Measurements from ENCODE around the gene MPRIP.

MPRIP gene

GRCh38 chr17:17035490-17035889, 6.8 kb upstream of the MPRIP start:
- no peak for DNase-seq (ENCODE audit: low read depth, low spot score)
- no peak for TF ChIP-seq CTCF (IDR thresholded peaks at IDR 0.05; ENCODE audit: low read depth, low read length)
- in situ Hi-C loops (cut with HindIII; ENCODE audit: low sequenced_read_pairs), result no loop called here
- H3K4me3 ChIP-seq (ENCODE audit: low read depth, low read length), result no peak overlapping the region

GRCh38 chr17:17035920-17036523, 6.2 kb upstream of the MPRIP start:
- no peak for TF ChIP-seq CTCF (IDR thresholded peaks at IDR 0.05; ENCODE audit: low read depth, low read length)
- H3K4me3 ChIP-seq (ENCODE audit: low read depth, low read length), result no peak overlapping the region
- in situ Hi-C loops (cut with HindIII; ENCODE audit: low sequenced_read_pairs), result no loop called here
- DNase-seq (ENCODE audit: low read depth, low spot score), result no peak

- no peak for DNase-seq (ENCODE audit: low read depth, low spot score)
- in situ Hi-C loops (cut with HindIII; ENCODE audit: low sequenced_read_pairs), result no loop called here
- TF ChIP-seq CTCF (IDR thresholded peaks at IDR 0.05; ENCODE audit: low read depth, low read length), result no peak
- no peak overlapping the region for H3K4me3 ChIP-seq (ENCODE audit: low read depth, low read length)
Measured at GRCh38 chr17:17036524-17036998, 5.7 kb upstream of the MPRIP start.

GRCh38 chr17:17039911-17040310, 2.3 kb upstream of the MPRIP start:
- no peak overlapping the region for H3K4me3 ChIP-seq (ENCODE audit: low read depth, low read length)
- no peak for DNase-seq (ENCODE audit: low read depth, low spot score)
- in situ Hi-C loops (cut with HindIII; ENCODE audit: low sequenced_read_pairs), result no loop called here
- no peak for TF ChIP-seq CTCF (IDR thresholded peaks at IDR 0.05; ENCODE audit: low read depth, low read length)

GRCh38 chr17:17041018-17041521, 1.2 kb upstream of the MPRIP start:
- no peak for TF ChIP-seq CTCF (IDR thresholded peaks at IDR 0.05; ENCODE audit: low read depth, low read length)
- no peak for DNase-seq (ENCODE audit: low read depth, low spot score)
- in situ Hi-C loops (cut with HindIII; ENCODE audit: low sequenced_read_pairs), result no loop called here
- no peak overlapping the region for H3K4me3 ChIP-seq (ENCODE audit: low read depth, low read length)

GRCh38 chr17:17041571-17042383, 480 bp upstream of the MPRIP start:
- H3K4me3 ChIP-seq (ENCODE audit: low read depth, low read length), result peak overlapping the region; percentile 41
- peak; percentile 98 for DNase-seq (ENCODE audit: low read depth, low spot score)
- in situ Hi-C loops (cut with HindIII; ENCODE audit: low sequenced_read_pairs), result no loop called here
- no peak for TF ChIP-seq CTCF (IDR thresholded peaks at IDR 0.05; ENCODE audit: low read depth, low read length)

Data from astrocyte of the spinal cord (primary cell).